Chondrocyte (in vitro differentiated cells): ENCODE measurements around the gene IGFBP4. TPM values are rescaled to one million over a fixed set of nuclear protein-coding genes. Genes with fewer than 3 reads are reported as not detected.

ENCODE experiments used
- DNase-seq: peaks from one replicate; pipeline ENCODE4 v3.0.0; 2021; ENCODE audit warnings: mixed read lengths, low spot score
- H3K27ac Mint-ChIP-seq: one replicate; pipeline ENCODE4 v1.8.0; 2021; ENCODE audit warnings: mild to moderate bottlenecking, moderate library complexity, mixed read lengths; ENCODE audit not compliant: unreplicated experiment
- H3K27me3 Mint-ChIP-seq: 2 replicates; pipeline ENCODE4 v1.8.0; 2021; ENCODE audit warnings: low read depth, mixed read lengths
- H3K36me3 Mint-ChIP-seq: 2 replicates; pipeline ENCODE4 v1.8.0; 2021; ENCODE audit warnings: low read depth, mixed read lengths
- H3K4me1 Mint-ChIP-seq: 2 replicates; pipeline ENCODE4 v1.8.0; 2021; ENCODE audit warnings: low read depth, mild to moderate bottlenecking, mixed read lengths
- H3K4me3 Mint-ChIP-seq: one replicate; pipeline ENCODE4 v1.8.0; 2021; ENCODE audit warnings: mild to moderate bottlenecking, moderate library complexity, mixed read lengths; ENCODE audit not compliant: unreplicated experiment
- H3K9me3 Mint-ChIP-seq: 2 replicates; pipeline ENCODE4 v1.8.0; 2021; ENCODE audit warnings: low read depth, mixed read lengths
- total RNA-seq: library from RNA; stranded (reverse); gene quantifications from 3 replicates; pipeline ENCODE4 v1.2.1, GENCODE V29; 2021
- TF ChIP-seq, protein P1 (sequence below): fragments of 200-600 bp; sonication (generic); IDR thresholded peaks from 2 replicates; pipeline ENCODE4 v1.5.0; 2021; ENCODE audit warnings: antibody characterized with exemption, mild to moderate bottlenecking, moderate library complexity

IGFBP4 gene
- total RNA-seq, 1 donor from 2014 or later: 496 TPM

DNA sequence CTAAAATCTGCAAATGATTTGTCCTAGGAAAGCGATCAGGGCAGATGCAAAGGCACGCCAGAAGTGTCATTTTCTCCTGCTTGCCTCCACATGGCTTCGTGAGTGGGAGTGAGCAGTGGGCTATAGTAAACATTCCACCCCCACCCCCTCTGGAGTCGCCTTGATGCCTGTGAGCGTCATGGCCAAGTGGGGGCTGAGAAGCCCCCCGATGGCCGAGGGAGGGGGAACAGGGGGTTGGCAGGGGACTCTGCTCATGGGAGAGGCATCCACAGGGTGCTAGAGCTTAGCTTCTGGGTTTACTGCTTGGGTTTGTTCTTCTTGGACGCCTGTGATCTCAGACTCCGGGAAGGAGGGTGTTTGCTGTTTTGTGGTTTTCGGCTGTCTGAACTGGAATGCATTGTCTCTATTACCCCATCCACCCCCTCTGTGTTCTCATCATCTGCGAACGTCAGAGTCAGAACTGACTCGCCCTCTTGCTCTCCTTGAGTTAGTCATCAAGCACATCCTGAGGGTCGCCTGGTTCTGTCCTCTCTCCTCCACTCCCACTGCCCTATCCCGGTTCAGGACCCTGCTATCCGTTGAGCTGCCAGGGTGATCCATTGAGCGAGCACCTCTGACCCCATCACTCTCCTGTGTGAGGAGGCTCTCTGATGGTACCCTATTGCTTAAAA lies 42.7 kb downstream of the IGFBP4 start:
- no peaks in the 10 kb centered on the region for H3K27me3 Mint-ChIP-seq
- no peaks in the 10 kb centered on the region for H3K9me3 Mint-ChIP-seq
- H3K4me3 Mint-ChIP-seq: no peak overlapping the region
- H3K36me3 Mint-ChIP-seq: no peaks in the 10 kb centered on the region
- H3K4me1 Mint-ChIP-seq: peaks cover 52% of the 10 kb centered on the region
- no peak for DNase-seq
- TF ChIP-seq, protein P1, sequence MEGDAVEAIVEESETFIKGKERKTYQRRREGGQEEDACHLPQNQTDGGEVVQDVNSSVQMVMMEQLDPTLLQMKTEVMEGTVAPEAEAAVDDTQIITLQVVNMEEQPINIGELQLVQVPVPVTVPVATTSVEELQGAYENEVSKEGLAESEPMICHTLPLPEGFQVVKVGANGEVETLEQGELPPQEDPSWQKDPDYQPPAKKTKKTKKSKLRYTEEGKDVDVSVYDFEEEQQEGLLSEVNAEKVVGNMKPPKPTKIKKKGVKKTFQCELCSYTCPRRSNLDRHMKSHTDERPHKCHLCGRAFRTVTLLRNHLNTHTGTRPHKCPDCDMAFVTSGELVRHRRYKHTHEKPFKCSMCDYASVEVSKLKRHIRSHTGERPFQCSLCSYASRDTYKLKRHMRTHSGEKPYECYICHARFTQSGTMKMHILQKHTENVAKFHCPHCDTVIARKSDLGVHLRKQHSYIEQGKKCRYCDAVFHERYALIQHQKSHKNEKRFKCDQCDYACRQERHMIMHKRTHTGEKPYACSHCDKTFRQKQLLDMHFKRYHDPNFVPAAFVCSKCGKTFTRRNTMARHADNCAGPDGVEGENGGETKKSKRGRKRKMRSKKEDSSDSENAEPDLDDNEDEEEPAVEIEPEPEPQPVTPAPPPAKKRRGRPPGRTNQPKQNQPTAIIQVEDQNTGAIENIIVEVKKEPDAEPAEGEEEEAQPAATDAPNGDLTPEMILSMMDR: no peak
- H3K27ac Mint-ChIP-seq: peak overlapping the region; percentile 95

DNA sequence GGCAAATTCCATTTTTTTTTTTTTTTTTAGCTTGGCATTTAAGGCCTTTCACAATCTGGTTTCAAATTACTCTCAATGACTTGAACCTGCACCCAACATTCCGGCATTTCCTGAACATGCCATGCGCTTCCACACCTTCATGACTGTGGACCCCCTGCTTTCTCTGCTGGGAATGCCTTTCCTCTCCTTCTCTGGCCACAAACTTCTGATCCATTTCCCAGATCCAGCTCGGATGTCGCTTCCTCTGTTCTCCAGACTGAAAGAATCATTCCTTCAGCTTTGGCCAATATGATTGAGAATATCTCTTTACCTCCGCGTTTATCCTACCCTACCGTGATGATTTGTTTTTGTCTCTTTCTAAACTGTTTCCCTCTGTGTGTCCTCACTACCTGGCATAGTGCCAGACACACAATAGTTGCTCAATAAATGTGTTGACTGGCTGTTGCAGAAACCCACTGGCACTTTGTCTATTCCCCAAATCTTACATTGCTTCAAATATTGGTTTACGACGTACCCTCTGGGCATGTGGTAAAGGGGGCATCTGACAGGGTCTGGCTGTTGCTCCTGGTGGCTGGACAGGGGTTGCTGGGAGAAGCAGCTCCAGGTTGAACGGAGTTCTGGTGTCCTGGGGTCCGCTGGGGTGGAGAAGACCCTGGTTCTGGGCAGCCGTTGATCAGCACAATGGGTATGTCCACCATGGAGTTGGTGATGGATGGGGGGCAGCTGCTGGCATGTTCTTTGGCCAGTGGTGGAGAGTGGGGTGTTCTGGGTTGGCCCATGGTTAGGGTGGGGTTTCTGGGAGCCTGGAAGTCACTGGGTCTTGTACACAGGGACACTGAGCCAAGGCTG lies 43.5 kb downstream of the IGFBP4 start:
- Mint-ChIP-seq H3K27me3 (no peaks in the 10 kb centered on the region), H3K9me3 (no peaks in the 10 kb centered on the region), H3K36me3 (no peaks in the 10 kb centered on the region), H3K4me1 (peaks cover 53% of the 10 kb centered on the region), H3K4me3 (no peak overlapping the region), H3K27ac (peak overlapping the region; percentile 95)
- TF ChIP-seq, protein P1: no peak
- no peak for DNase-seq

DNA sequence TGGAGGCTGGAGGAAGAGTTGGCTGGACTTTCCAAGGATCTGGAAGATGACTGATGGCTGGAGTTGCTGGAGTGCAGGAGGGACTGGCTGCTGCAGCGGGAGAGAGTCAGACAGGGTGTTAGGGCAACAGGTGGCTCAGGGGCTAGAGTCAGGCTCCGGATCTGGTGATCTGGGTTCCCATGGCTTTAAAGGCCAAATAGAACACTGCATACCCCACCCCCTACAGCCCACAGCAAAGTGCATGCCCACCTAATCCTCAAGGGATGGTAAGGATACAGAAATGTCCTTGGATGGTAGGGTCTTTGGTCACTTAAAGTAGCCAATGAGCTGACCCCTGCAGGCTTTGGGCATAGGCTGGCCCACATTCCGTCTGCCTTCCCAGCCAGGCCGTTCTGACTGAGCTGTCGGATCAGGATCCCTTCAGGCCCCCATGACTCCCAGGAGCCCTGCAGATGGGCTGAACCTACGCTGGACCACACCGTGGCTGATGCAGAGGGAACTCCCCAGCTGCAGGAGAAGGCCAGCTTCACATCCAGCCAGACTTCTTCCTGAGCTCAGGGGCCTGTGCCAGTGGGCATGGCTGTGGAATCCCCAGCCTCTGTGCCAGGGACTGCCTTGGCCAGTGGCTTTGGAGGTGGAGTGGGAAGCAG lies 44.2 kb downstream of the IGFBP4 start:
- DNase-seq: no peak
- Mint-ChIP-seq H3K4me3 (no peak overlapping the region), H3K9me3 (no peaks in the 10 kb centered on the region)

DNA sequence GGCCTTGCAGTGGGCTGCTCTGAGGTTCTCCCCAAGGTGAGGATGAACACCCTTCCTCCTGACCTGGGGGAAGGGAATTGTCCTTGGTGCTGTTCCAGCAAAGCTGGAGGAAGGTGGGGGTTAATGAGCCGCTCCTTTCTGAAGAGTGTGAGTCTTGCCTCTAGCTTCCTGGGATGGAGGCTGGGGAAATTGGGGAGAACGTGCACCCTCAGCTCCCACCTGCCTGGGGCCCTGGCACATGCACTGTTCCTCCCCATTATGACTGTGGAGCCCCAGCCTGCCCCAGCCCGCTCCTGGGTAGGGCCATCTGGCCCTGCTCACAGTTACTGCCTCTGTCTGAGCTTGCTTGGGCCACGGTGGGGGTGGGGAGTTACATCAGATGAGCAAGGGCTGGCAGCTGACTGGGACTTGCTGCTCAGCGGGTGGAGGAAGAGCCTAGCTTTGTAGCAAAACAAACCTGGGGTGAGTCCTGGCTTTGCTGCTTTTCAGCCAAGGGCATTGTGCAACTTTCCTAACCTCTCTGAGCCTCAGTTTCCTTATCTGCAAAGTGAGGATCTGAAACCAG lies 47.1 kb downstream of the IGFBP4 start:
- peaks cover 45% of the 10 kb centered on the region for H3K4me1 Mint-ChIP-seq

More for the DNA sequence above, 44.2 kb downstream of the IGFBP4 start:
- Mint-ChIP-seq H3K27me3 (no peaks in the 10 kb centered on the region), H3K36me3 (no peaks in the 10 kb centered on the region), H3K4me1 (peaks cover 53% of the 10 kb centered on the region), H3K27ac (no peak overlapping the region)
- TF ChIP-seq, protein P1: no peak

More for the DNA sequence above, 47.1 kb downstream of the IGFBP4 start:
- Mint-ChIP-seq H3K27me3 (no peaks in the 10 kb centered on the region), H3K4me3 (no peak overlapping the region), H3K9me3 (no peaks in the 10 kb centered on the region), H3K27ac (peak overlapping the region; percentile 52), H3K36me3 (no peaks in the 10 kb centered on the region)
- no peak for DNase-seq
- TF ChIP-seq, protein P1: no peak
